Right cardiac atrium (tissue), 5 donors: ENCODE data around the gene CCDC15. TPM values are rescaled to one million over a fixed set of nuclear protein-coding genes. Genes with fewer than 3 reads are reported as not detected.

Experiments used
- ATAC-seq, 2 donors: fragments of 200-7000 bp; cut with Tn5 transposase; one replicate each; pipeline versions ENCODE4 v1.8.0 to v1.9.1; 2020; ENCODE audit warnings: moderate library complexity in 2 of 2, mild to moderate bottlenecking in 1 of 2
- DNase-seq, 3 donors: peaks; one replicate each; pipeline ENCODE4 v3.0.0-alpha.2; 2020
- H3K27ac ChIP-seq: one replicate; pipeline ENCODE4 v1.5.1; 2013; ENCODE audit warnings: mild to moderate bottlenecking, low read length, control low read depth, moderate library complexity
- H3K27me3 ChIP-seq: one replicate; pipeline ENCODE4 v1.6.1; 2013; ENCODE audit not compliant: control insufficient read depth, insufficient read depth
- H3K4me1 ChIP-seq: one replicate; pipeline ENCODE4 v1.6.1; 2013; ENCODE audit warnings: low read length; ENCODE audit not compliant: control insufficient read depth, insufficient read depth
- H3K4me3 ChIP-seq: one replicate; pipeline ENCODE4 v1.5.1; 2013; ENCODE audit warnings: low read length, control low read depth
- H3K9me3 ChIP-seq: one replicate; pipeline ENCODE4 v1.6.1; 2013; ENCODE audit warnings: low read length; ENCODE audit not compliant: control insufficient read depth
- WGBS: extraction: QIAGEN DNeasy Blood & Tissue Kit; methylation state at CpG from one replicate; pipeline ENCODE4 v1.1.7; 2013; 5-methylcytosine and 5-hydroxymethylcytosine counted together
- intact Hi-C, 4 donors: fragments of 100-400 bp; cut with DNase I; formaldehyde crosslinking; loops; one replicate each; pipeline versions ENCODE4 v1.11.0 to v1.14.0; 2022 to 2023
- polyA plus RNA-seq: library from polyadenylated mRNA; stranded (reverse); fragments of 200-250 nt; gene quantifications from one replicate; pipeline ENCODE4 v1.2.3, GENCODE V29; 2013
- total RNA-seq, 4 donors: library from RNA; stranded (reverse); fragmentation: NEBNext Ultra II Directional; extraction: Animal tissue kit (Norgen Biotek cat#: 25700); gene quantifications; one replicate each; pipeline ENCODE4 v1.2.1, GENCODE V29; 2021
- donor health status: healthy with polysubstance abuse.
- donor health status: DM: no; HTN: yes; CAD: no.
- donor health status: DM: no; HTN: no; CAD: no.
- donor health status: DM: no; HTN: yes; CAD: no; lungs with severe emphysema.
- donor health status: DM: yes; HTN: yes; CAD: no.

CCDC15 gene
- total and polyA plus RNA-seq, 5 donors: 0.09 to 0.47 (median 0.25) TPM

DNA sequence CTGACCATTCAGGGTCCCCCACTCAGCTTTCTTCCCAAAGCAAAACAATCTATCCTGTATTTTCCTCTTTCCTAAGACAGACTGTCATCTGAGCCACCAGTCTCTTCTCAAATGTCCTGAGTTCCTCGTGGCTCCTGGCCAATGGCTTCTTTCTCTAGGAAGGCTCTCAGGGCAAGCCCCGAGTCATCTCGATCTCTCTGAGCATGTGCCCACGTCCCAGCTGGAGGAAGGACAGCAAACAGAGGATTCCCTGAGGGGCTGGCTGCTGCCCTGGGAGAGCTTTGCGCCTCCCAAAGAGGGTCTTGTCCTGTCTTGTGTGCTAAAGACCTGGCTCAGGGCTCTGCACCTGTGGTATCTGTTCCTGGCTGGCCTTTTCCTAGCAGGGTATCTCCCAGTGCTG, 117.4 kb downstream of the CCDC15 start:
- ATAC-seq: peak in 1 of 2 donors; percentile 19
- no peaks in the 10 kb centered on the region for H3K4me1 ChIP-seq
- intact Hi-C loops: no loop called here
- H3K9me3 ChIP-seq: no peaks in the 10 kb centered on the region
- no peak overlapping the region for H3K27ac ChIP-seq
- no peaks in the 10 kb centered on the region for H3K27me3 ChIP-seq
- DNase-seq: peak in 1 of 3 donors; percentile 68
- no peak overlapping the region for H3K4me3 ChIP-seq
- 46% methylated on average over 5 of the region's 5 CpGs for WGBS

DNA sequence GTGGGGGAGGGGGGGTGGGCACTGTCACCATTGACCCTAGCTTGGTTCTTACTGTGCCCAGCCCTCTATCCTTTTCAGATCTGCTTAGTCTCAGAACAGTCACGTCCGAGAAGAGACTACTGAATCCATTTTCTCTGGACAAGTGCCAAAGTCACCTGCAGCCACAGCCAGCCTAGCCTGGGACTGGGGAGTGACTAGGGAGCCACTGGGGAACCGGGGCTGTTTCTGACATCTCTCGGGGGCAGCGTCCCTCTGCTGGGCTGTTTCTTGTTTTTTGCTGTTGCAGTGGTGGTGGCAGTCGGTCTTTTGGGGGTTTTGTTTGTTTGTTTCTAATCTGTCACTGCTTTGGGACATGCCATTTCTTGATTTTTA, 117.8 kb downstream of the CCDC15 start:
- Histone ChIP-seq H3K4me3 (no peak overlapping the region), H3K27ac (no peak overlapping the region), H3K27me3 (no peaks in the 10 kb centered on the region), H3K9me3 (no peaks in the 10 kb centered on the region), H3K4me1 (no peaks in the 10 kb centered on the region)
- WGBS: 67% methylated on average over 6 of the region's 6 CpGs
- intact Hi-C loops: no loop called here
- no peak for ATAC-seq
- DNase-seq: peak in 1 of 3 donors; percentile 35

DNA sequence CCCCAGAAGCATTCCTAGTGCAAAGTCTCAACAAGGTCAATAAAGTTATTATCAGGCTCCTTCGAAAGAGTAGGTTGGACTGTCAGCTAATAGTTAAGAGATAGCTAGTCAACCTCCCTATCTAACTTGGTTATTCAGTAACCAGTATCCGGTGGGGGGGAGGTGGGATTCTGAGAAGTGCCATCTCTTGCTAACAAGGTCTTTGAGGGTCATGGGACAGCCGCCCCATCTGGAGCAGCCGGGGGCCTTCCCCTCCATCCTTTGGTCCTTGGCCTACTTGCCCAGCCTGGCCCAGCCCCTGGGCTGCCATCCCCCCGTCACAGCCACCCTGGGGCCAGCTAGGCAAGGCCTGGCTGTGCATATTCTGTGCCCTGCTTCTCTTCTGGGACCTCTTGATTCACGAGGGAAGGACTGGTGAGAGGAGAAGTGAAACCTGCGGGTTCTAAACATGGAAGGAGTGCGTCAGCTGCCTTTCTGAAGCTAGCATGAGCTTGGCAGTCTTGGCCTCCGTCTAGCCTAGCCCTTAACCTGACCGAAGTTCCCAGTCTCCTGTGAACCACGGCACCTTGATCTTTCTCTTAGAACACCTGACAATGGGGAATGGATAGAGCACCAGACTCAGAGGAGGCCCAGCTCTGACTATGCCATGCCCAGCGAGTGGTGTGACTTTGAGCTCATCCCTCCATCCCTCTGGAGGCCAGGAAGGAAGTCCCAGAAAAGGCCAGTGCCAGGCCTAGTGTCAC, 118.4 kb downstream of the CCDC15 start:
- ATAC-seq: peak in 1 of 2 donors; percentile 17
- H3K4me3 ChIP-seq: no peak overlapping the region
- no peaks in the 10 kb centered on the region for H3K4me1 ChIP-seq
- no peak overlapping the region for H3K27ac ChIP-seq
- H3K9me3 ChIP-seq: no peaks in the 10 kb centered on the region
- no peaks in the 10 kb centered on the region for H3K27me3 ChIP-seq
- intact Hi-C loops: no loop called here
- DNase-seq: peak in 2 of 3 donors; percentile 24 to 66
- 87% methylated on average over 12 of the region's 12 CpGs for WGBS

DNA sequence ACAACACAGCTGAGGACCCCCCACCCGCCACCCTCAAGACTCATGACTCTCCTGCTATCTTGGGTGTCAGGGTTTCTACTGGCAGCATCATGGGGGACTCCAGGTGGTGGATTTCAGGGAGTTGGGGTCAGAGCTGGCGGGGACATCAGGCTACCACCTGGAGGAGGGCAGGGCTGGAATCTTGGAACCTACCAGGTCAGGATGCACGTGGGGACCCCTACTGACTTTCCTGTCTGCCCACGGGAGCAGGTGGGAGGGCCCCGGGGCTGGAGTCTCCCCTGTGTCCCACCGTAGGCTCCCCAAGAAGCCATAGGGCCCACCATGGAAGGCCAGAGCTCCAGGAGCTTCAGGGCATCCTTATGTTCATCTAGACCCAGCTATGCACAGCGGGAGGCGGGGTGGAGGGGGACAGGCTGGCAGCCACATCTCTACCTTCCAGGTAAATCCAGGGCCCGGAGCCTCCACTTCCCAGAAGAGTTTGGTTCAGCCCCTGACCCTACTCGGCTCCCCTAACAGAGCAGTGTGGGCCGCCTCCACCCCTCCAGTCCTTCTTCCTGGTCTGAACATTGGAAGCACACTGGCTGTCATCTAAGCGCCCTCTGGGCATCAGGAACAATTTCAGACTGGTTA, 119.1 kb downstream of the CCDC15 start:
- no peaks in the 10 kb centered on the region for H3K27me3 ChIP-seq
- ATAC-seq (no peak), DNase-seq (peak in 1 of 3 donors; percentile 26)
- no peaks in the 10 kb centered on the region for H3K4me1 ChIP-seq
- H3K4me3 ChIP-seq: no peak overlapping the region
- 90% methylated on average over 12 of the region's 12 CpGs for WGBS
- no peak overlapping the region for H3K27ac ChIP-seq
- no peaks in the 10 kb centered on the region for H3K9me3 ChIP-seq
- intact Hi-C loops: no loop called here

DNA sequence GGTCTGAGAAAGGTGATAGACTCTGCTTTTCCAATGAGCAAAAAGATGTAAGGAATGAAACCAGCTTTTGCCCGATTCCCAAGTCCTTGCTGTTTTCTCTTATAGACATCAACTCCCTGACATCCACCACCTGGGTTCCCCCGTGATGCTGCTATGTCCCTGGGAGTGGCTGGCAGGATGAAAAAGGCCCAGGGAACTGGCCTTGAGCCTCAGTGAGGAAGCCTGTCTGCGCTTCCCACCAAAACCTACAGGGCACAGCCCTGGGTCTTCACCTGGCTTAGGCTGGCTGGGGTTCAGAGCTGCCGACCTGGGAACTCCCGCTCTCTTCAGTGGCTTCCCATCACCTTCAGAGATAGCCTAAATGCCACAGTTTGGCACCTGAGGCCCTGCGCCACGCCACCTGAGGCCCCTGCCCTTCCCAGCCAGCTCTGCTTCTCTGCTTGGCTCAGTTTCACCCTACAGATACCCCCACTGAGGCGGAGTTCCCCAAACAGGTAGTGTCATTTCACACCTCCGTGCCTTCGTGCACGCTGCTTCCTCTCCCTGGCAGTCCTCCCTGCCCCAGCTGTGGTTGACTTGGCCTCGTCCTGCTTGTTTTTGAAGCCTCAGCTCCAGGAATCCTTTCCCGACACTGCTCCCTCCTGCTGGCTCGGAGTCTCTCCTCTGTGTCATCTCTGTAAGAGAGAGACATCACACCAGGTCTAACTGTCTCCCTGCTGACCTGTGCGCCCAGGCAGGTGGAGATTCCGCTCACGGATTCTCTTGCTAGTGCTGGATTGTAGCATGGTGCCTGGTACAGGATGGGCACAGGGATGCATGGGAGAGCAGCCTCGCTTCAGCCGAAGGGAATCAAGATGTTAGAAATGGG, 119.8 kb downstream of the CCDC15 start:
- no peak overlapping the region for H3K27ac ChIP-seq
- no peak overlapping the region for H3K4me3 ChIP-seq
- ATAC-seq (no peak), DNase-seq (peak in 1 of 3 donors; percentile 22)
- H3K27me3 ChIP-seq: no peaks in the 10 kb centered on the region
- intact Hi-C loops: no loop called here
- H3K9me3 ChIP-seq: no peaks in the 10 kb centered on the region
- H3K4me1 ChIP-seq: no peaks in the 10 kb centered on the region
- 81% methylated on average over 19 of the region's 19 CpGs for WGBS

DNA sequence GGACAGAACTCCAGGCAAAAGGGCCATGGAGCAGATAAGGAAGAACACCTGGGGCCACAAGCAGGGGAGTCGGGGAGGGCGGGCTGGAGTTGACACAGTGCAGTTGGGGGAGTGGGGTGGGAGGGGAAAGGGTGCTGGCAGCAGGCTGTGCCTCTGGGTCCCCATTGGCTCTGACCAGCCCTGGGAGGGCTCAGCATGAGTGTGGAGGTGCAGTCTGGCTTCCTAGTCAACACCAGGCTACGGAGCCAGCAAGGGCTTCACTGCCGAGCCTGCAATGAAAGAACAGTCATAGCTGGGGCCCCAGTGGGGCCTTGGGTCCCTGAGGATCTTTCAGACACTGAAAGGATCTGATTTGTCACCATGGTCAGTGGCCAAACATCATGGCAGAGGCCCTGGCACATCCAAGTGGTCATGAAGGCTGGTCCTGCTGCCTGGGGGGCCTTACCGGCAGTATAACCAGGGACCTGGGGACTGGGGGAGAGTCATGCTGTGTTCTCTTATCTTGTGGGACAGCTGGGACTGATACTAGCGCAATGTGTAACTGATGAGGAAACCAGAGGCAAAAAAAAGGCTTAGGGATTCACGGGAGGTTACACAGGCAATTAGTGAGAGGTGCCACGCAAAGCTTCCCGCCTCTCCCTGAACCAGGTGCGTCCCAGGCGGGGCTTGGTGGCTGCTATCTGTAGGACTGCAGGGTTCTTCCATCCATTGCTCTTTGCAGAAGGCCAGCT, 120.7 kb downstream of the CCDC15 start:
- 79% methylated on average over 11 of the region's 11 CpGs for WGBS
- intact Hi-C loops: no loop called here

DNA sequence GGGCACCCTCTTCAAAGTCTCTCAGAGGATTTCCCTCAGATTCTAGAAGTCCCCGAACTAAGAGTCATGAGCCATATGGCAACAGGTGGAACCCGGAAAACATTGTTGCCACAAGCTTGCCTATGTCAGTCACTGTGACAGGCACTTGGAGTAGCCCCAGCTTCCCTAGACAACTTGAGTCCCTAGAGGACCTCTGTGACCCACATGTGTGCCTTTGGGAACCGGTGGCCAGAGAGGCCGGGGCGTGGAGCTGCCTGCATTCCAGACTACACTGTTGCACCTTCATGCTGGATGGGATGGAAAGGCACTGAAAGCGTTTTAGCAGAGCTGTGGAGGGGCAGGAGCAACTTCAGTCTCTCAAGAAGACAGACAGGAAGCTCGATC, 121.2 kb downstream of the CCDC15 start:
- no peak for ATAC-seq
- Histone ChIP-seq H3K4me1 (no peaks in the 10 kb centered on the region), H3K4me3 (no peak overlapping the region), H3K27me3 (no peaks in the 10 kb centered on the region), H3K27ac (no peak overlapping the region), H3K9me3 (no peaks in the 10 kb centered on the region)
- 81% methylated on average over 7 of the region's 7 CpGs for WGBS
- intact Hi-C loops: no loop called here
- DNase-seq: peak in 1 of 3 donors; percentile 29

More for the DNA sequence above, 120.7 kb downstream of the CCDC15 start:
- no peaks in the 10 kb centered on the region for H3K4me1 ChIP-seq
- DNase-seq (no peak), ATAC-seq (no peak)
- no peaks in the 10 kb centered on the region for H3K9me3 ChIP-seq
- H3K4me3 ChIP-seq: no peak overlapping the region
- H3K27me3 ChIP-seq: no peaks in the 10 kb centered on the region
- no peak overlapping the region for H3K27ac ChIP-seq

DNA sequence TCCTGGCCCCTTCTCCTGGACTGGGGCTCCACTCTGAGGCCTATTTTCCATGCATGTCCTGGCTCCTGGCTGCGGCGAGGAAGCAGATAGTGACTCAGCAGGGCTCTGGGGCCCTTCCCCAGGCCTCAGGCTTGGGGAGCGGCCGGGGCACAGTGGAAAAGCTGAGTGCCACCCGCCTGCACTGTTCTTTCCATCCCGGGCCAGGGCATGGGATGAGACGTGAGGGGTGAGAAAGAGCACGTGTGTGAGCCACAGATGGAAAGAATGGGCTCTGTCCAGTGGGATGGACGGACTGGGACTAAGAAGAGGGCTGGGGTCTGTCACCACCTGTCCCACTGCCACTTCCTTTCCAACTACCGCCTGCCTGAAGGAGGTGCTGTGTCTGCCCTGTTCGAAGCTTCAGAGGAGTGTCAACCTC, 121.9 kb downstream of the CCDC15 start:
- WGBS: 79% methylated on average over 11 of the region's 11 CpGs
- Histone ChIP-seq H3K9me3 (no peaks in the 10 kb centered on the region), H3K4me1 (no peaks in the 10 kb centered on the region), H3K4me3 (no peak overlapping the region), H3K27me3 (no peaks in the 10 kb centered on the region), H3K27ac (no peak overlapping the region)
- DNase-seq (peak in 1 of 3 donors; percentile 30), ATAC-seq (peak in 1 of 2 donors; percentile 20)
- intact Hi-C loops: no loop called here

DNA sequence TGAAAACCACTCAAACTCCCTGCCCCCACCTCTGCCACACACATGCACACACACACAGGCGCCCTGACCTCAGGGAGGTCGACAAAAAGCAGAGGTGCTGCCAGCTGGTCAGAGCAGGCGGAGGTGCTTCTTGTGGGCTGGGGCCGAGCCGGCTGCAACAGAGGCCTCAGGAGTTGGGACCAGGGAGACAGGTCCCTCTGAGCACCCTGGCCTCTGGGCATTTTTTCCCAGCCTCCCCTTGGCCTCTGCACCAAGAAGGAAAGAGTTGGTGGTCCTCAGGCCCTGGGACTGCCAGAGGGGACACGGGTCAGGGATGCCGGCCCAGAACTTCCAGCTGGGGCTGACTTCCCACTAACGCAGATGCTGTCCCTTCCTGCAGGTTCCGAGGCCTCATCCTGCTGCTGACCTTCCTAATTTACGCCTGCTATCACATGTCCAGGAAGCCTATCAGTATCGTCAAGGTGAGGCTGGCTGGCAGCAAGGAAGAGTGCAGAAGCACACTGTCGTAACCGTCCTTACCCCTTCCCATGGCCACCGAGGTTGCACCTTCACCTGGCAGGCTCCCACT, 122.5 kb downstream of the CCDC15 start:
- no peaks in the 10 kb centered on the region for H3K9me3 ChIP-seq
- intact Hi-C loops: no loop called here
- ATAC-seq: no peak
- no peak overlapping the region for H3K4me3 ChIP-seq
- no peaks in the 10 kb centered on the region for H3K27me3 ChIP-seq
- DNase-seq: peak in 1 of 3 donors; percentile 19
- H3K4me1 ChIP-seq: no peaks in the 10 kb centered on the region
- 69% methylated on average over 14 of the region's 14 CpGs for WGBS
- no peak overlapping the region for H3K27ac ChIP-seq

DNA sequence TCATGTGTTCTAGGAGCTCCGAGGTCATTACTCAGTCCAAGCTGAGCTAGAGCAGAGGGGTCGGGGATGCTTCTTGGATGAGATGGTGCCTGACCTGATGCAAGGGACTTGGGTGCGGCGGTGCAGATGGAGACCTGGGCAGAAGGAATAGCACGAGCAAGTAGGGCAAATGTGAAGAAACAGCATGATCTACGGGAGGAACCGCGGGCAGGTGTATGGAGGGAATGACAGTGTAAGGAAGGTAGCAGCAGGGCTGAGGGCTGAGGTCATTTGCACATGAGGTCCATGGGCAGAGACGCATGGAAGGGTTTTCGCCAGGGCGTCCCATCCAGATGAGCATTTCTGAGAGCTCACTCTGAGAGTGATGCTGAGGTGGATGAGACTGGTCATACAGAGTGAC, 124.0 kb downstream of the CCDC15 start:
- Histone ChIP-seq H3K27ac (no peak overlapping the region), H3K4me3 (no peak overlapping the region), H3K27me3 (no peaks in the 10 kb centered on the region), H3K9me3 (no peaks in the 10 kb centered on the region), H3K4me1 (no peaks in the 10 kb centered on the region)
- no peak for DNase-seq
- intact Hi-C loops: no loop called here
- whole genome bisulfite sequencing: 91% methylated on average over 11 of the region's 11 CpGs
- no peak for ATAC-seq
